Upper lobe of left lung (tissue), 4 donors: Measurements from ENCODE around the gene PPEF2.

ENCODE experiments used
- EP300 ChIP-seq, 4 donors: sonication (generic); formaldehyde crosslinking; IDR thresholded peaks; one replicate each; pipeline ENCODE4 v1.5.1; 2017; ENCODE audit warnings: antibody characterized with exemption in 4 of 4, control low read depth in 2 of 4
- POLR2A ChIP-seq, 4 donors: fragments of 450-650 bp; IDR thresholded peaks; one replicate each; pipeline ENCODE4 v1.5.1; 2016 to 2017; ENCODE audit warnings: antibody characterized with exemption in 4 of 4, mild to moderate bottlenecking in 2 of 4
- POLR2AphosphoS5 ChIP-seq, 2 donors: sonication (generic); formaldehyde crosslinking; IDR thresholded peaks; one replicate each; pipeline ENCODE4 v1.5.1; 2017; ENCODE audit warnings: antibody characterized with exemption in 2 of 2

GRCh38 chr4:75819121-75819520 is 83.1 kb downstream of the PPEF2 start:
- TF ChIP-seq EP300 (IDR thresholded peaks at IDR 0.05) (no peak), POLR2A (IDR thresholded peaks at IDR 0.05) (no peak), POLR2AphosphoS5 (IDR thresholded peaks at IDR 0.05) (no peak)
